Tibial nerve (tissue), 4 donors: ENCODE results near the gene CISD3.

Source experiments
- EP300 ChIP-seq, 2 donors: sonication (generic); formaldehyde crosslinking; IDR thresholded peaks; one replicate each; pipeline ENCODE4 v1.6.1; 2017; ENCODE audit warnings: antibody characterized with exemption in 2 of 2, mild to moderate bottlenecking in 1 of 2
- POLR2A ChIP-seq, 2 donors: fragments of 450-650 bp; IDR thresholded peaks; one replicate each; pipeline ENCODE4 v1.6.1; 2017; ENCODE audit warnings: antibody characterized with exemption in 2 of 2, mild to moderate bottlenecking in 2 of 2, moderate library complexity in 2 of 2
- TF ChIP-seq, protein P1 (sequence below), 5 experiments: fragments of 200-600 bp in 3 of 5; fragments of 450-650 bp in 2 of 5; sonication (generic) in 3 of 5; IDR thresholded peaks; one replicate each; pipeline ENCODE4 v1.5.1; 2016 to 2019; ENCODE audit warnings: antibody characterized with exemption in 5 of 5, mild to moderate bottlenecking in 3 of 5, moderate library complexity in 2 of 5

DNA sequence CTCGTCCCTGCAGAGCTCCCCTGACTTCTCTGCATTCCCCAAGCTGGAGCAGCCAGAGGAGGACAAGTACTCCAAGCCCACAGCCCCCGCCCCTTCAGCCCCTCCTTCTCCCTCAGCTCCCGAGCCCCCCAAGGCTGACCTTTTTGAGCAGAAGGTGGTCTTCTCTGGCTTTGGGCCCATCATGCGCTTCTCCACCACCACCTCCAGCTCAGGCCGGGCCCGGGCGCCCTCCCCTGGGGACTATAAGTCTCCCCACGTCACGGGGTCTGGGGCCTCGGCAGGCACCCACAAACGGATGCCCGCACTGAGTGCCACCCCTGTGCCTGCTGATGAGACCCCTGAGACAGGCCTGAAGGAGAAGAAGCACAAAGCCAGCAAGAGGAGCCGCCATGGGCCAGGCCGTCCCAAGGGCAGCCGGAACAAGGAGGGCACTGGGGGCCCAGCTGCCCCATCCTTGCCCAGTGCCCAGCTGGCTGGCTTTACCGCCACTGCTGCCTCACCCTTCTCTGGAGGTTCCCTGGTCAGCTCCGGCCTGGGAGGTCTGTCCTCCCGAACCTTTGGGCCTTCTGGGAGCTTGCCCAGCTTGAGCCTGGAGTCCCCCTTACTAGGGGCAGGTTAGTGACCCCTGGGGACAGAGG lies 13.7 kb upstream of the CISD3 start:
- TF ChIP-seq, protein P1, sequence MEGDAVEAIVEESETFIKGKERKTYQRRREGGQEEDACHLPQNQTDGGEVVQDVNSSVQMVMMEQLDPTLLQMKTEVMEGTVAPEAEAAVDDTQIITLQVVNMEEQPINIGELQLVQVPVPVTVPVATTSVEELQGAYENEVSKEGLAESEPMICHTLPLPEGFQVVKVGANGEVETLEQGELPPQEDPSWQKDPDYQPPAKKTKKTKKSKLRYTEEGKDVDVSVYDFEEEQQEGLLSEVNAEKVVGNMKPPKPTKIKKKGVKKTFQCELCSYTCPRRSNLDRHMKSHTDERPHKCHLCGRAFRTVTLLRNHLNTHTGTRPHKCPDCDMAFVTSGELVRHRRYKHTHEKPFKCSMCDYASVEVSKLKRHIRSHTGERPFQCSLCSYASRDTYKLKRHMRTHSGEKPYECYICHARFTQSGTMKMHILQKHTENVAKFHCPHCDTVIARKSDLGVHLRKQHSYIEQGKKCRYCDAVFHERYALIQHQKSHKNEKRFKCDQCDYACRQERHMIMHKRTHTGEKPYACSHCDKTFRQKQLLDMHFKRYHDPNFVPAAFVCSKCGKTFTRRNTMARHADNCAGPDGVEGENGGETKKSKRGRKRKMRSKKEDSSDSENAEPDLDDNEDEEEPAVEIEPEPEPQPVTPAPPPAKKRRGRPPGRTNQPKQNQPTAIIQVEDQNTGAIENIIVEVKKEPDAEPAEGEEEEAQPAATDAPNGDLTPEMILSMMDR (IDR thresholded peaks at IDR 0.05): no peak
- TF ChIP-seq POLR2A (IDR thresholded peaks at IDR 0.05) (no peak), EP300 (IDR thresholded peaks at IDR 0.05) (no peak)
